NCI-H2029 treated with DMSO at 0.1 percent for 48 hours (cell line): ENCODE data around the gene MCTP2.

ENCODE experiments used
- DNase-seq: peaks from one replicate; lab custom pipeline; 2025; lab: John Stamatoyannopoulos, UW

MCTP2 gene

DNA sequence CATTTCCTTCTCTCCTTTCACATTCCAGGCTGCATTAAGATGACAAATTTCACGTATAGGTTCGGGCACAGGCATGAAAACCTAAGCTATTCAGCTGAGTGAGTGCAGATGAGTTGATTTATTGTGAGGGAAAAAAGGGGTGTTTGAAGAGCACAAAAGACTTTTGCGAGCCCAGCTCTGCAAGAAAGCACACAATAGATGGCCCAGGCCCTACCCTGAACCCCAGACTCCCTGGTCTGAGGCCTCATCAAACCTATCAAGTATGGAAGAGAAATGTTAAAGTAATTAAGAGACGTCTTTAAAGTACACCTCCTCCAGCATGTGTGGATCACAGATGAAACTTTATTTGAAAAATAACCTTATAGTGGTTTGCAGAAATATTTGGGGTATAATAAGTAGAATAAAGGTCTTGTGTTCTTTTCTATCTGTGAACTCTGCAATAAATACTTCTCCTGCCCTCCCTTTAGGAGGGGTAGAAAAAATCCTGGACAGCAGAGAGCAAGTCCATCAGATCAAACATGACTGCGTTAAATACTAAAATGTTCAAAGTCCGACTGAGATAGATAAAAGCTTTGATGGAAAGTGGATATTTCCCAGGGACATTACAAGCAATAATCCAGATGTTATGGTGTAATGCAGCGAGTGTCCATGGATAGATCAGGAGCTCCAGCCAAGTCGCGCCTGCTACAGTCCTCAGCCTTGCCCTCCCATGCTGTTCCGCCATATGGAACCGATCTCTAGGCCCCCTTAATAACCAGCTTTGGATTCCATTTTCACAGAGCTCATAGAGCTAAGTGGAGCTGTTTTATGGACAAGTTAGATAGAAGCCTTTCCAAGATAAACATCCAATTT lies 121.5 kb downstream of the MCTP2 start:
- DNase-seq, result no peak

DNA sequence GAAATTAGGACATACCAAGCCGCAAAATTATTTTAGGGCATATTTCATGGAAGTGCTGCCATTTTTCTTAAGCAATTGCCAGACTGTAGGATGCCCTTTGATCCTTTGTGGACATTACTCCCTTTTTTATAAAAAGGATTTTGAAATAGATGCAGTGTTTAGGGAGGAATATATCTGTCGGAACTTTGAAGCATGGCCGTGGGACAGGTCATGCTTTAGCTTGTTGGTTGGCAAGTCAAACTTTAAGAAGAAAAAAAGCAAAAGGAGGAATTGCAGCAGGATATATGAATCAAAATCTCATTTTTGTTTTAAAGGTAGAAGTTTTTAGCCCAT lies 122.1 kb downstream of the MCTP2 start:
- DNase-seq, result no peak

DNA sequence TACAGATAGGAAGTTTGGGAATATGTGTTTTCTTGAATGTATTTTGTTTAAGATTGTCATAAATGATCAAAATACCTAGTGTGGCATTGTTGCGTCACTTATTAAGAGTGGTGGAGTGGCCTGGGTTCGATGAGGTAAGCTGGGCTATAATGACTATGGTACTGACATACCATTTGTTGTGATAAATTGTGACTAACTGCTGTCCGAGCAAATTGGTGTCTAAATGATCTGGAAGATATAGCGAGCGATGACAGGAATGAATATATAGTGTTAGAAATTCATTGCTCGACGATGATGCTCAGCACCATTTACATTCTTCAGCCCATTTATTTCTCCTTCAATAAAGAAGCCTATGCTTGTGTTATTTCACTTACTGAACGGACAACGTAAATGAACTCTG lies 123.3 kb downstream of the MCTP2 start:
- no peak for DNase-seq

DNA sequence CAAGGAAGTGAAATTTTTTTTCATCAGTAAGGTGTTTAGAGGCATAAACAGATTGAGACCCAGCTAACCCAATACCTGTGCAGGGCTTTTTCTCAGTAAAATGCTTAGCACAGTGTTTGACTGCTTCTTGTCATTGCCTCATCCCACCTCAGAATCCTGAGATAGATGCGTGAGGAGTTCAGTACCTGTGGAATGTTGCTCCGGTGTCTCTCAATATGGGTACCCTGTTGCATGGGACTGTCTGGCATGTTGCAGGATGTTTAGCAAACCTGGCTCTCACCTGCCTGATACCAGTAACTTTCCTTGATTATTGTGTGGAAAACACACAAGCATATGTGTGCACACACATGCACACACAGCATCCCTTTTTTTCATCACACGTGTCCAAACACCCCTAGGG lies 128.4 kb downstream of the MCTP2 start:
- no peak for DNase-seq

DNA sequence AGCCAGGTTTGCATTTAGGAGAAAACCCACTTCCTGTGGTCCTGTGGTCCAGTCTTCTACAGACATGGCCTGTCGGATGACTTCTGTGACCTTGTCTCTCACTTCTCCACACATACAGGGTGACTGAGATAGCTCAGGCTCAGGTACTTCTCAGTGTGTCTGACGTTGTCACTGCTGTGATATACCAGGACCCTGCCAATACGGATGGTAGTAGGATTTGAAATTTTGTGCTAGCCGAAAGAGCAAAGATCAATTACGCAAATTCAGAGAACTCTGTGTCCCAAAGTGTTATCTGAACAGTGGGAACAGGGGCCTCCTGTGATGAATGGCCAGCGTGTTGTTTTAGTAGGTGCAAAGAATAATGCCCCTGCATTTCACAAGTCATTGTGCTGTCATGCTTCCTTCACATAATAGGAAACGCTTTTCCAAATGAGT lies 128.9 kb downstream of the MCTP2 start:
- DNase-seq, result no peak

DNA sequence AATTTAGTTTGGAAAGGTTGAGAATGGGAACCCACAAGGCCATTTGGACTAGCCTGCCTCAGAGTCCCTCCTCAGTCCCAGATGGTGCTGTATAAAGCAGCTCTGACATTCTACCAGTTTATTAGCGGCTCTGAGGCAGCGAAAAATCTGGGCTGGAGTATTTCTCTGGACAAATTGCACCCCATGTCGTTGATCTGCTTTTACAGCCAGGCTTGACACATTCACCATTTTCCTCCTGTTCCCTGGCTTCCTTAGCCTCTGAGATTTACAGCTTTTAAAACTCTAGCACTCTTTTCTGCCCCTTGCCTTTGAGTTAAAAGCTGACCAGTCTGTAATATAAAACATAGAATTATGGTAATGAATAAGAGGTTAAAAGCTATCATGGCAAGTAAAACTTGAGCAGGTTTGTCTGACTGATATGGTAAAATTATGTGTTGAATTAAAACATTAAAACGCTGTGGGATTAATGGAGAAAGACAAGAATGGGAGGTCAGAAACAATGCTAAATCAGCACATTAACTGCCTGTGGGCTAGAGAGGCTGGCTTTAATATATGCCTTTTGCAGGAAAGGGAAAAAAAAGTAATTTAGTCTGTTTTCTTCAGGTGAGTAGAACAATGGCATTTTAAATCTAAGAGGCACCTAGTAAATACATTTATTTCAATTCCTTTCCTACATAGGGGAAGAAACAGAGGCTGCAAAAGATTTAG lies 131.2 kb downstream of the MCTP2 start:
- no peak for DNase-seq

DNA sequence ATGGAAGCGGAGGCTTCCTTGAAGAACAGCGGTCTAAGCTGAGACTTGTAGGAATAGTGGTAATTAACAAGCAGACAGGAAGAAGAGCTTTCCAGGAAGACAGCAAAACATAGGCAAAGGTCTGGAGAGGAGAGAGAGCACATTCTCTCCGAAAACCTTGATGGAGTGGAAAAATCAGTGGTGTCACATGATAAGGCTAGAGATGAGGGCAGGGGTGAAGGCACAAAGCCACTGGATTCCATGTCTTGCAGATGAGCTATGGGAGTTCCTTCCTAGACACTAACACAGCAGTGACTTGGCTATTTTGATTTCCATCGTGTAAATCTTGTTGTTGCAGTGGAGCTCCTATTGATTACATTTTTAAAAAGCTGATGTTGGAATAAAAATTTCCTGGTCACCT lies 132.0 kb downstream of the MCTP2 start:
- DNase-seq, result no peak

DNA sequence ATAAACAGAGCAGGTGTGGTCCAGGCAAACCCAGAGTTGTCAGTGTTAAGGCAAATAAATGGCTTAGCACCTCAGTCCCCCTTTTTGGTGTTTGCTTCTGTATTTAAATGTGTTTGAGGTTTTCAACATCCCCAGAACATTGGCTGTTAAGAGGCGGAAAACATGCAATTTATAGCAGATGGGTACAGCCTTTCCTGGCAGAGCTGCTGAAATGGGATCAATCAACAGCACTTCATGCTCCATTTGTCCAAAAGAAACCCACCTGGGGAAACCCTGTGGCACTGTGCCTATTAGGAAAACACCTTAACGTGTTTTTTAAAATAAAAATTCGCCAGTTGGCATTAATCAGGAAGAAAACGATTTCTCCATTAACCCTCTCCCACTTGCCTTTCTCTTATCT lies 135.4 kb downstream of the MCTP2 start:
- no peak for DNase-seq

DNA sequence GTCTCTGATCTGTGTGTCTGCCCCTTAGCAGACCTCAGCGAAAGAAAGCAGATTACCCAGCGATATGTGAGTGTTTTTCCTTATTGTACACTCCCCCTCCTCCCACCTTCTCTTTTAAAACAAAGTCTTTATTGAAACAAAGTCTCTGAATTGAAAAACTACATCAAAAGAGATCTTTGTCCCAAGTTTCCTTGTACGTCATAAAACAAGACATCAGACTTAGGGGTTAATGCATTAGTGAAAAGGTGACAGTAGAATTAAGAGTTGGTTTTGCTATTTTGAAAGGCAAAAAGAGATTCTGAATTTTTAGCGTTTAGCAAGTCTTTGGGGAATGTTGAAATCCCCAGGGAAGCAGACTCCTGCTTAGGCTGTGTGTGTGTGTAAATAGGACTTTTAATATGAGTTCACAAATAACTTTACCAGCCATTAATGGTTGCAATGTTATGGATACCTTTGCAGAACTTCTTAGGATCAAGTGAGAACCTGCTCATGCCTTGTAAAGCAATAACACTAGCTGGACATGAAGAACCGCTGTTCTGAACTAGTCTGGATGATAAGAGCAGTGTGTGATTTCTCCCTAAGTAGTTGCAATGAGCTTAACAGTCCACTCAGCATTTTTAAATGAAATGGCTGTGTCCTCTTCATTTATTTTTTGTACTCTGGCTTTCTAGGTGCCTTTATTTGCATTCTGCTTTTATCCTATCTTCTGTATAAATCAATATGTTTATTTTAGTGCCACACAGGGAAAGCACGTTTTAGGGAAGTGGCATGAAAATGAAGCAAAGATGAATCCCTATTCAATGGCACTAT lies 136.6 kb downstream of the MCTP2 start:
- DNase-seq, result no peak

DNA sequence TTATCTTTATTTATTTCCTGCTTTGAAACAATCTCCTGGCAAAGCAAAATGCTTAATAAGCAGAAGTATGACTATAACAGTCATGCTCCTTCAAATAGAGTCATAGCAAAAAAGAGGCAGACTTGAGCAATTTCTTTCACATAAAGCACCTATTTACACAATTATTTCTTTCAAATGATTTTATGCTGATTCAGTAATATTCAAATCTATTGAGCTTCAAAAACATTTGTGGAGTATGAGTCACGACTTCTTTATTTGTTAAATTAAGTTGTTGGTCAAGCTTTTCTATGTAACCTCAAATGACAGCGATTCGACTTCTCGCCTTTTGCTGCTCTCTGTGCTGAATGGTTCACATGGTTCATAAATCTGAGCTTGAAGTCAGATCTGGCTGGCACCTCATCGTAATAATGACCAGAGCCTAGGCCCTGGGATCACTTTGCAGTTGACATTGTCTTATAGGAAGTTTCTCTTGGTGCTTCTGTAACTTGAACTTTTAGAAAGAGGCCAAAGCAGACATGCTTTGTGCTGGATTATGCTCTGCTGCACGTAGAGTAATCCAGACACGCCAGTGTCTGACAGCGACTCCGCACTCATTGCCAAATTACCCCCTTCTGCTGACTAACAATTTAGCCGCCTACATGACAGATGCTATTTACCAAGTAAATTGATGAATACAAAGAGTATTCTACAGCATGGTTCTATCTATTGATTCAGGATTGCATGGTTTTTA lies 139.0 kb downstream of the MCTP2 start:
- no peak for DNase-seq

DNA sequence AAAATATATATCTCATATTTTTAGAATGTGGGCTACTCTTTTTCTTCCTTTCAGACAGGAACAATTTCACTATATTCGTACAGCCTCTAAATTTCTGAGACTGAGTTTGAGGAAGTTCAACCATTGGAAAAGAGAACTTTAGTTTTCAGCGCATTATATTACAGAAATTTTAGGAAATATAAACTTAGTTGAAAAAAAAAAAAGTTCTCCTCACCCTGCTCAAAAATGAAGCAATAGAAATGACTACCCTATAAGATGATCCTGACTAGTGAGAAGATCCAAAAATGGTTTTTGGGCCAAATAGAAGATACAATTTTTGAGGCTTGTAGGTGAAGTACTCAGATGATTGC lies 139.6 kb downstream of the MCTP2 start:
- DNase-seq, result no peak

DNA sequence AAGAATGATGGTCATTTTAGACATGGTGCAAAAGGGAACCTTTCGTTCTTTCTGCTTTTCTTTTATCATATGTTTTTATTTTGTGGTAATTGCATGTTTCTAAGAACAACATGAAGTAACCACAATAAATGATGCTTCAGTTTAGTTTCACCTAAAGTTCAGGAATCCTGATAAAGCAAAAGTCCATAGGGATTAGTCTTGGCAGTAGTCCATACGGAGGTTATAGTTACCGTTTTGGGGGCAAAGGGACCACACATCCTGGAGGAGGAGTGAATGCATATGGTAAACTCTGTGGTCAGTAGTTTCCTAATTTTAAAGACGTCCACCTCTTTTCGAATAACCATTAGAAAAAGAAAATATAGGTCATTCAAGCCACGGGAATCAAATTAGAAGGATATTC lies 141.5 kb downstream of the MCTP2 start:
- DNase-seq, result no peak

DNA sequence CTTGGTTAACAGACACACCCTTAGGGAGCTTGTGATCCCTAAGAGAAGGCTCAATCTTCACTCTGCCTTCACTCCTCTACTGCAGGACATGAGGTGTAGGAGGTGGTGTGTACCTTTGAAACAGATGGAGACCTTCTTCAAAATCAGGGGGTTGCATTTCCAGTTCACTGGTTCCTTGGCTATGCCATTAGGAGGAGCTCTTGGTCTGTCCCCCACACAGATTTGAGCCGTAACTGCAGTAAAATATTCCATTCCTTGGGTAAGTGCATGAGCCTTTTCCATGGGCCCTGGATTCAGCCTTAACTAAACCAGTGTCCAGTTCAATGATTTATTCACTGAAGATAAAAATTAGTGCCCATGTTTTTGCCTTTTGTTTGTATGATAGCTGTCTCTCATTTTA lies 144.6 kb downstream of the MCTP2 start:
- no peak for DNase-seq

DNA sequence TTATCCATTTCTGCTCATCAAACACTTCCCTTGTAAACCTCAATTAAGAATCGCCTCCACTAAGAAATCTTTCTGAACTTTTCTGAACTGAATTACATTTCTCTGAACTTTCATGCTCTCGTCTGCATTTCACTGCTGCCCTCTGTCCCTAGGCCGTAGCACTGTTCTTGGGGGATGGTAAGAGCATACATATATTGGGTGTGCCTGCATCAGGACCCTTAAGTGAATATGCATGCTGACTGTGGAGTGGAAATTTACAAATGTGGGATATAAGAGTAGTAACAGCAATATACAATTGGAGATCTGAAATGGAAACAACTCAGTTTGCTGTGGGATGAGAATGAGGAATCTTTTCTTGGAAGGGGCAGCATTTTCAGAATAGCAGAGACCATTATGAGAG lies 148.6 kb downstream of the MCTP2 start:
- no peak for DNase-seq

DNA sequence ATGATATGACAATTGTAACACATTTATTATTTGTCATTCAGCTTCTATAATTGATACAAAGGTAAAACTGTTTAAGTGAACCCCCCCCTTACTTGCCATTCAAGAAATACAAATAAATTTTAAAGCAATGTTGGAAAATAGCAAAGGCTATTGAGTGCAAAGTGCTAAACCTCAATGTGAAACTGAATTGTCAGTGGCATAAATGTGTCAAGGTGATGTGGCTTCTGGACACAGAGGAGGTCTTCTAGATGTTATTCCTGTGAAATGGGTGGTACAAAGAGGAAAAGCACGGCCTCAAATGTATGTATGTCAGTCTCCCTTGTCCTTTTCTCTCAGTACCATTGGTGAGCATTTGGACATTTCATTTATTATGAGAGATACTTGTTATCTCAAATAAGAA lies 149.4 kb downstream of the MCTP2 start:
- DNase-seq, result no peak

DNA sequence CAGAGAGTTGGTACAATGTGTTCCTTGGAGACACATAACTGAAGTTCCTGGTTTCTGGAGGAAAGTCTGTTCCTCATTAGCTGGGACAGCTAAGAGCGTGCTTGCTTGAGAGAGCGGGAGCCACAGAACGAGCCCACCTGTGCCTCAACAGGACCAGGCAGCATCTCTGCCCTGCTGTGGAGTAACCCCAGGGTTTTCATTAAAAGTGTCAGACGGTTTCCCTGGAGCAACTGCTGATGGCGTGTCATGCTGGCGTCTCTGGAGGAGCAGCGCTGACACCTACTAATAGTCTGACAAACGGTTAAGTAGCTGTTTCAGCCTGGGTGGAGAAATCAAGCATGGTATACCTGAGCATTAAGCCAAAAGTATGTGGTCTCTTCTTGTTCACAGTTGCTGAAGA lies 150.0 kb downstream of the MCTP2 start:
- DNase-seq, result no peak

DNA sequence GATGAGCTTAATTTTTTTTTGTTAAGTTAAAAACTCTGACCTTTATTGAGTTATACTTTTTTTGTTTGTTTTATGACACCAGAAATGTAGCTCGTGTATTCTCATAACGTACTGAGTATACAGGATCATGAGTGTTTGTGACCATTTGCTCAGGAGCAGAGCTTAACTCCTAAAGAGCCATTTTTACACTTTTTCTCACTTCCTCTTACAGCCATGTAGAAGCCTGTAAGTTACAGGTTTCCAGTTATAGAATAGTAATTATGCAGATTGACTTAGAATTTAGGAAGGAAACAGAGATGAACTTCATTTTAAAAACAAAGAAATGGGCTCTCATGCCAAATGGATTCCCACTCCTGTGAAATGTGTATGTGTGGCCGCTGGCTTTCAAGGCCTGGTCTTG lies 151.7 kb downstream of the MCTP2 start:
- DNase-seq, result no peak

DNA sequence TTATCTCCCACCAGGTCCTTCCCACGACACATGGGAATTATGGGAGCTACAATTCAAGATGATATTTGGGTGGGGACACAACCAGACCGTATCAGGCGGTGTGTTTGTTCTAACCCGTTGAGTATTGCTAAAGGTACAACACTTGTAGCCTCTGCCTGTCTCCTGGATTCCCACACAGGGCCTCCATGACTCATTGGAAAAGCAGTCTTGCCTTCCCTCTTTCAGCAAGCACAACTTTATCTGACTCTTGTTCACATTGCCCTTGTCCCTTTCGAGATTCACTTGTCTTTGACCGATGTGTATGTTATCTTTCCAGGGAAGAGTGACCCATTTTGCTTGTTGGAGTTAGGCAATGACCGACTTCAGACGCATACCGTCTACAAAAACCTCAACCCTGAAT lies 152.3 kb downstream of the MCTP2 start:
- DNase-seq, result no peak

DNA sequence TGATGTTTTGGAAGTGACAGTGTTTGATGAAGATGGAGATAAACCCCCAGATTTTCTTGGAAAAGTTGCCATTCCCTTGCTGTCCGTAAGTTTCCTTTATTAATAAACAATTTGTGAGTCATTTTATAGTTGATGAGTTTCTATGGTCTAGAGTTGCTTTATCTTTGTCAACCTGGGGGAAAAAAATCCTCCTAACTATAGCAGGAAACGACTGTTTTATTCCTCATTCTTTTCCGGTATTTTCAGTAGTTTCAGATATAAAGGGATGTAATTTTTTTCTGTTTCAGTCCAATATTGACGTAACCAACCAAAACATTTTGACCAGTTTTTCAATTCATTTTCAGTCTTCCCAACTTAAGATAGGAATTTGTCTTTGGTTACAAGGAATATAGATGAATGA lies 154.1 kb downstream of the MCTP2 start:
- no peak for DNase-seq

DNA sequence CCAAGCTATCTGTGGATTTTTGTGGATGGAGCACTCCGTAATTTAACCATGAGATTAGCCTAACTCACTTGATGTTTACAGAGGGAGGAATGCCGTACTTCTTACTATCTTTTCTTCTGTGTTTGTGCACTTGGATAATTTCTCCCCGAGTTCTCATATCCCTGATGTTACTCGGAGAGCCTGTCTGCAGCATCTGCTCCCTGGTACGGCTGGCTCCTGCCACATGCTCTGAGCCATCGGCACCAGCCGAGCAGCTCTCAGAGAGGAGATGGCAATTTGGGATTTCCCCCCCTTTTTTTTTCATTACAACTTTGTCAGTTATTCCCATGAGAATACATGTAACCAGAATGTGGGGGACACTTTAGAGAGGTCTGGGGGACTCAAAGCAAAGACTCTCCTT lies 155.0 kb downstream of the MCTP2 start:
- no peak for DNase-seq

DNA sequence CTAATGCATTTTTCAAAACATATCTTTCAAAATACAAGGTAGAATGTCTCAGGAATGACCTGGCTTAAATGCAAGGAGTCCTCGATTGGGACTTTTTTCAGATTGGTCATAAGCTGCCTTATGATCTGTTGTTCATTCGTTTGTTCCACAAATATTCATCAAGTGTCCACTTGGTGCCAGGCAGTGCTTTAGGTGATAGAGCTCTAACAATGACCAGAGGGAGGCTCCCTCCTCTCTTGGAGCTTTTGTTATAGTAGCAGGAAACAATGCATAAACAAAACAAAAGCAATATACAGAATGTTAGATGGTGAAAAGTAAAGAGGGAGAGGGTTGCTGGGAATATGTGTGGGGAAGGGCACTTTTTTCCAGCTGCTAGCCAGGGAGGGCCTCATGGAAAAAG lies 156.1 kb downstream of the MCTP2 start:
- DNase-seq, result no peak

DNA sequence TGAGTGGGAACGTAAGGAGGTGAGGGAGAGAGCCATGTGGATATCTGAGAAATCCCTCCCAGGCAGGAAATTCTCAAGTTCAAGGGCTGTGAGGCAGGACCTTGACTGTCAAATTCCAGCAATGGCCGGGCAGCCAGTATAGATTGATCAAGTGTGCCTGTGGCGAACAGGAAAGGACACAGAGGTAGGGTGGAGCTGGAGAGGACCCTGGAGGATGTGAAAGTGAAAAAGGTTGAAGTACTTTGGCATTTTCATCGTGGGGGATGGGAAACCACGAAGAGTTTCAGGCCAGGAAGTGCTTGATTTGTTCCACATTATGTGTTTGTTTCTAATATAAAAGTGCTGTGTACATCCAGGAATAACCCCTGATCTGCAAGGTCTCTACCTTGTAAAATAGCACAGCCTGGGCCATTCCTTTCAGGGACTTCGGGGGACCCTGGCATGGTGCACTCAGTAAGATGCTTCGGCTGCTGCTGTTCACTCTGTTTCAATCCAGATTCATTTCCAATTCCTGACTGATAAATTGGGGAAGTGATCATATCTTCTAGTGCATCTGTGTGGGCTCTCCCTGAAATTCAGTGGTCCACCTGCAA lies 156.6 kb downstream of the MCTP2 start:
- DNase-seq, result no peak
